Thyroid gland (tissue), 4 donors: ENCODE measurements around the gene MAP3K9. TPM values are rescaled to one million over a fixed set of nuclear protein-coding genes. Genes with fewer than 3 reads are reported as not detected.
A peak's percentile ranks its signal among the peaks of the same experiment; 100 is the strongest.
"Not testable (repeated sequence)": the region's sequence is repeated elsewhere in the genome, so short reads cannot be mapped to it uniquely, and the experiment has no call there.

ENCODE experiments used
- DNase-seq, 2 donors: peaks; one replicate each; pipeline ENCODE4 v3.0.0-alpha.2; 2019
- H3K27ac ChIP-seq, 3 donors: fragments of 200-600 bp; sonication (generic); 1 replicate in 2 of 3; 2 replicates in 1 of 3; pipeline ENCODE4 v1.5.1; 2016 to 2019; ENCODE audit warnings: mild to moderate bottlenecking in 1 of 3, moderate library complexity in 1 of 3
- H3K27me3 ChIP-seq: fragments of 200-600 bp; sonication (generic); one replicate; pipeline ENCODE4 v1.5.1; 2019
- H3K36me3 ChIP-seq, 2 donors: fragments of 200-600 bp; sonication (generic); one replicate each; pipeline ENCODE4 v1.5.1; 2016 to 2019
- H3K4me1 ChIP-seq, 2 donors: fragments of 200-600 bp; sonication (generic); one replicate each; pipeline ENCODE4 v1.5.1; 2017 to 2019
- H3K4me3 ChIP-seq, 3 donors: fragments of 200-600 bp; sonication (generic); replicated peaks in 1 of 3; 1 replicate in 2 of 3; 2 replicates in 1 of 3; pipeline ENCODE4 v1.5.1; 2016; ENCODE audit warnings: mild to moderate bottlenecking in 1 of 3
- H3K9me3 ChIP-seq: fragments of 200-600 bp; sonication (generic); one replicate; pipeline ENCODE4 v1.5.1; 2017
- CTCF ChIP-seq, 6 experiments: fragments of 200-600 bp in 3 of 6; fragments of 450-650 bp in 3 of 6; sonication (generic) in 3 of 6; IDR thresholded peaks; one replicate each; pipeline ENCODE4 v1.5.1; 2016 to 2019; ENCODE audit warnings: antibody characterized with exemption in 6 of 6, mild to moderate bottlenecking in 2 of 6, inconsistent platforms in 1 of 6, moderate library complexity in 1 of 6
- POLR2A ChIP-seq, 2 donors: fragments of 450-650 bp; IDR thresholded peaks; one replicate each; pipeline ENCODE4 v1.6.1; 2017; ENCODE audit warnings: antibody characterized with exemption in 2 of 2, mild to moderate bottlenecking in 2 of 2, moderate library complexity in 1 of 2
- WGBS, 2 donors: methylation state at CpG; one replicate each; pipeline ENCODE4 v1.1.5; 2017; 5-methylcytosine and 5-hydroxymethylcytosine counted together
- intact Hi-C: fragments of 100-400 bp; cut with DNase I; formaldehyde crosslinking; loops from one replicate; pipeline ENCODE4 v1.15.1; 2023
- total RNA-seq, 4 donors: library from RNA; depleted of rRNA; stranded (reverse); fragments of >200 nt; gene quantifications; one replicate each; pipeline ENCODE4 v1.2.3, GENCODE V29; 2016

MAP3K9 gene
- total RNA-seq, 4 donors from 2014 or later: 7.7 to 19.7 (median 11.9) TPM

GRCh38 chr14:70855486-70855885 is 46.2 kb upstream of the MAP3K9 start:
- no peaks in the 10 kb centered on the region for H3K4me1 ChIP-seq
- no peak for DNase-seq
- H3K27ac ChIP-seq: no peak overlapping the region
- 75 to 77% methylated on average over 5 of the region's 5 CpGs for WGBS, 2 donors
- intact Hi-C loops: no loop called here
- H3K9me3 ChIP-seq: no peaks in the 10 kb centered on the region
- TF ChIP-seq POLR2A (IDR thresholded peaks at IDR 0.05) (no peak), CTCF (IDR thresholded peaks at IDR 0.05) (no peak)
- H3K4me3 ChIP-seq: no peak overlapping the region
- no peaks in the 10 kb centered on the region for H3K27me3 ChIP-seq
- no peaks in the 10 kb centered on the region for H3K36me3 ChIP-seq

GRCh38 chr14:70853658-70854057 is 44.3 kb upstream of the MAP3K9 start:
- H3K27ac ChIP-seq, H3K4me3 ChIP-seq, H3K36me3 ChIP-seq, H3K9me3 ChIP-seq, H3K27me3 ChIP-seq, DNase-seq, intact Hi-C loops, H3K4me1 ChIP-seq: not testable (repeated sequence)
- WGBS, 2 donors: 91 to 100% methylated on average over 3 of the region's 3 CpGs

- DNase-seq: no peak
- Histone ChIP-seq H3K36me3 (no peaks in the 10 kb centered on the region), H3K27ac (no peak overlapping the region), H3K4me3 (no peak overlapping the region), H3K27me3 (no peaks in the 10 kb centered on the region), H3K4me1 (no peaks in the 10 kb centered on the region), H3K9me3 (no peaks in the 10 kb centered on the region)
- WGBS, 2 donors: 92 to 94% methylated on average over 3 of the region's 3 CpGs
- intact Hi-C loops: no loop called here
- TF ChIP-seq CTCF (IDR thresholded peaks at IDR 0.05): no peak
- no peak for TF ChIP-seq POLR2A (IDR thresholded peaks at IDR 0.05)
Observed at GRCh38 chr14:70847406-70848090, 38.2 kb upstream of the MAP3K9 start.

- TF ChIP-seq POLR2A (IDR thresholded peaks at IDR 0.05) (no peak), CTCF (IDR thresholded peaks at IDR 0.05) (no peak)
- intact Hi-C loops: no loop called here
- Histone ChIP-seq H3K27ac (no peak overlapping the region), H3K9me3 (no peaks in the 10 kb centered on the region), H3K27me3 (no peaks in the 10 kb centered on the region), H3K4me3 (no peak overlapping the region), H3K4me1 (no peaks in the 10 kb centered on the region), H3K36me3 (no peaks in the 10 kb centered on the region)
- DNase-seq: peak; percentile 7 to 17
- 34 to 41% methylated on average over 2 of the region's 2 CpGs for WGBS, 2 donors
Observed at GRCh38 chr14:70845601-70846000, 36.3 kb upstream of the MAP3K9 start.

- no peak overlapping the region for H3K27ac ChIP-seq
- intact Hi-C loops: no loop called here
- WGBS, 2 donors: 54 to 63% methylated on average over 2 of the region's 2 CpGs
- H3K4me1 ChIP-seq: no peaks in the 10 kb centered on the region
- H3K36me3 ChIP-seq: no peaks in the 10 kb centered on the region
- no peak overlapping the region for H3K4me3 ChIP-seq
- H3K9me3 ChIP-seq: no peaks in the 10 kb centered on the region
- no peaks in the 10 kb centered on the region for H3K27me3 ChIP-seq
- DNase-seq: no peak
- no peak for TF ChIP-seq POLR2A (IDR thresholded peaks at IDR 0.05)
- TF ChIP-seq CTCF (IDR thresholded peaks at IDR 0.05): no peak
Observed at GRCh38 chr14:70842851-70843462, 33.6 kb upstream of the MAP3K9 start.
